ENCODE measurements around the gene IRX6. TPM values are rescaled to one million over a fixed set of nuclear protein-coding genes. Genes with fewer than 3 reads are reported as not detected.

Gene IRX6
- total and polyA plus RNA-seq, 2 of the 8 experiments (the other 6 are each of a cell fraction or from before 2014, with no cell fraction given), result 0.61 TPM; not detected in 1

- Histone ChIP-seq H3K56ac (replicated peaks; ENCODE audit: insufficient read length, low read depth, low read length) (no peak overlapping the region), H3K4me3 (ENCODE audit: extremely low read depth in 1 of 4, insufficient read depth in 2 of 4, low read depth in 3 of 4, low read length in 4 of 4) (no peak overlapping the region), H3K27me3 (replicated peaks in 1 of 4; ENCODE audit: control insufficient read depth in 3 of 4, extremely low read depth in 1 of 4, insufficient read depth in 3 of 4, low read length in 3 of 4) (peaks cover 0 to 6% (median 2%) of the 10 kb centered on the region in 4 experiments; a peak in 3 of 7 replicates), H3K4ac (replicated peaks; ENCODE audit: insufficient read length, low read depth, low read length) (no peak overlapping the region), H3K36me3 (ENCODE audit: control insufficient read depth in 2 of 4, insufficient read depth in 4 of 4, low read length in 3 of 4) (no peaks in the 10 kb centered on the region), H3K27ac (ENCODE audit: low read depth, low read length) (no peak overlapping the region), H3K18ac (ENCODE audit: extremely low read depth, low read length) (no peak overlapping the region), H2BK20ac (ENCODE audit: low read length) (no peak overlapping the region), H3K79me2 (ENCODE audit: control insufficient read depth in 1 of 2, insufficient read depth in 2 of 2, low read length in 2 of 2) (no peaks in the 10 kb centered on the region), H2AK5ac (ENCODE audit: low read depth, low read length) (no peak overlapping the region), H2BK12ac (ENCODE audit: low read depth, low read length) (no peak overlapping the region), H4K91ac (replicated peaks; ENCODE audit: insufficient read length, low read length) (no peak overlapping the region), H3K9ac (replicated peaks in 1 of 4; ENCODE audit: extremely low read depth in 1 of 4, low read depth in 3 of 4, low read length in 3 of 4) (no peak overlapping the region), H4K8ac (ENCODE audit: extremely low read depth, insufficient read depth, low read length) (no peak overlapping the region), H3K23me2 (ENCODE audit: low read depth, low read length) (no peaks in the 10 kb centered on the region), H3K4me2 (ENCODE audit: insufficient read depth in 1 of 2, low read depth in 2 of 2, low read length in 2 of 2) (no peak overlapping the region), H4K20me1 (replicated peaks in 1 of 2; ENCODE audit: control insufficient read depth in 1 of 2, insufficient read depth in 2 of 2, low read length in 2 of 2) (no peaks in the 10 kb centered on the region), H2BK5ac (ENCODE audit: low read depth, low read length) (no peak overlapping the region), H3K14ac (ENCODE audit: insufficient read length) (no peak overlapping the region), H2BK15ac (ENCODE audit: low read length) (no peak overlapping the region), H2BK120ac (replicated peaks; ENCODE audit: low read depth, low read length) (no peak overlapping the region), H4K5ac (ENCODE audit: insufficient read length, low read depth, low read length) (no peak overlapping the region), H3K4me1 (replicated peaks in 1 of 4; ENCODE audit: control insufficient read depth in 3 of 4, insufficient read depth in 4 of 4, low read length in 3 of 4) (no peaks in the 10 kb centered on the region), H3K23ac (ENCODE audit: insufficient read length) (no peak overlapping the region), H2AFZ (ENCODE audit: low read length) (no peak overlapping the region), H3K79me1 (ENCODE audit: low read depth, low read length) (no peaks in the 10 kb centered on the region), H3K9me3 (ENCODE audit: insufficient read depth in 2 of 2, low read depth in 1 of 2, low read length in 1 of 2) (no peaks in the 10 kb centered on the region)
- POLR2A ChIA-PET (ENCODE audit: partially characterized antibody), result no interaction called here
- WGBS, 2 experiments (ENCODE audit: extremely low coverage in 1 of 2, insufficient coverage in 1 of 2, insufficient read length in 1 of 2, insufficient replicate concordance in 2 of 2, low coverage in 1 of 2, low lambda C conversion rate in 2 of 2, missing lambda C conversion rate in 1 of 2), result 80% methylated on average over 4 of the region's 4 CpGs; no CpG with 5 or more reads in 1 of the 2 experiments
- DNase-seq (ENCODE audit: low read depth in 1 of 2, low spot score in 2 of 2) (no peak), FAIRE-seq (no peak)
- CTCF ChIA-PET (ENCODE audit: partially characterized antibody), result interaction anchor here (0.6 to 0.7 kb wide), 2 partner anchors 57 to 367 kb away, joined by 3 to 5 read pairs; no protein-coding TSS in a partner anchor
- no peak for TF ChIP-seq NANOG (IDR thresholded peaks at IDR 0.05; ENCODE audit: insufficient read depth, low read depth, low read length, poor library complexity, severe bottlenecking)
- no peak for TF ChIP-seq CBX5 (IDR thresholded peaks at IDR 0.05; ENCODE audit: low read depth, low read length)
- TF ChIP-seq ZNF274 (IDR thresholded peaks at IDR 0.05; ENCODE audit: borderline replicate concordance, extremely low read depth, low read length), result no peak
- TF ChIP-seq EGR1 (IDR thresholded peaks at IDR 0.05; ENCODE audit: borderline replicate concordance, low read depth, low read length), result no peak
- no peak for TF ChIP-seq YY1 (IDR thresholded peaks at IDR 0.05; ENCODE audit: low read depth, low read length)
- TF ChIP-seq MAX (IDR thresholded peaks at IDR 0.05), result no peak
- TF ChIP-seq CTCF (IDR thresholded peaks at IDR 0.05; ENCODE audit: control extremely low read depth in 1 of 3, insufficient read depth in 1 of 3, low read depth in 1 of 3, low read length in 3 of 3), result no peak
- no peak for TF ChIP-seq CHD1 (IDR thresholded peaks at IDR 0.05; ENCODE audit: low read depth, low read length)
- TF ChIP-seq ASH2L (IDR thresholded peaks at IDR 0.05; ENCODE audit: low read length), result no peak
- no peak for TF ChIP-seq NRF1 (IDR thresholded peaks at IDR 0.05; ENCODE audit: low read depth, low read length)
- no peak for TF ChIP-seq USF2 (IDR thresholded peaks at IDR 0.05; ENCODE audit: low read length)
These were observed 17.7 kb downstream of the IRX6 start for GRCh38 chr16:55341681-55342080.
